CD14-positive monocyte (primary cell): Measurements from ENCODE around the gene ANKRD2. TPM values are rescaled to one million over a fixed set of nuclear protein-coding genes. Genes with fewer than 3 reads are reported as not detected.

Source experiments
- DNase-seq, 3 donors: peaks; one replicate each; pipeline ENCODE4 v3.0.0-alpha.2; 2011 to 2022
- H2AFZ ChIP-seq: 2 replicates; pipeline ENCODE4 v1.6.0; 2012; ENCODE audit warnings: mild to moderate bottlenecking, low read depth, low read length, inconsistent platforms; ENCODE audit not compliant: insufficient read depth, poor library complexity, severe bottlenecking
- H3K27ac ChIP-seq, 2 donors: 1 replicate in 1 of 2; 2 replicates in 1 of 2; pipeline ENCODE4 v1.5.1; 2012 to 2013; ENCODE audit warnings: low read length in 2 of 2, control low read depth in 1 of 2, inconsistent platforms in 1 of 2, low read depth in 1 of 2, mild to moderate bottlenecking in 1 of 2
- H3K27me3 ChIP-seq, 2 donors: one replicate each; pipeline versions ENCODE4 v1.6.0 to v1.6.1; 2011 to 2013; ENCODE audit warnings: low read length in 2 of 2; ENCODE audit not compliant: control insufficient read depth in 2 of 2, insufficient read depth in 2 of 2
- H3K36me3 ChIP-seq, 2 donors: replicated peaks in 1 of 2; 1 replicate in 1 of 2; 2 replicates in 1 of 2; pipeline versions ENCODE4 v1.5.1 to v1.6.1; 2012 to 2013; ENCODE audit warnings: low read length in 2 of 2, control low read depth in 1 of 2, inconsistent platforms in 1 of 2, mild to moderate bottlenecking in 1 of 2; ENCODE audit not compliant: insufficient read depth in 2 of 2, control insufficient read depth in 1 of 2
- H3K4me1 ChIP-seq, 2 donors: 1 replicate in 1 of 2; 2 replicates in 1 of 2; pipeline versions ENCODE4 v1.5.1 to v1.6.1; 2012 to 2013; ENCODE audit warnings: low read length in 2 of 2, control low read depth in 1 of 2, inconsistent platforms in 1 of 2, mild to moderate bottlenecking in 1 of 2, moderate library complexity in 1 of 2; ENCODE audit not compliant: insufficient read depth in 2 of 2, control insufficient read depth in 1 of 2
- H3K4me2 ChIP-seq: replicated peaks from 2 replicates; pipeline ENCODE3; 2012; ENCODE audit warnings: low read length, moderate library complexity, mild to moderate bottlenecking; ENCODE audit not compliant: poor library complexity, severe bottlenecking; ENCODE audit errors: extremely low read depth
- H3K4me3 ChIP-seq, 3 experiments: fragments of 200-600 bp in 1 of 3; sonication (generic) in 1 of 3; replicated peaks in 1 of 3; 1 replicate in 2 of 3; 2 replicates in 1 of 3; pipeline ENCODE4 v1.5.1; 2011 to 2013; ENCODE audit warnings: low read length in 3 of 3, mild to moderate bottlenecking in 3 of 3, control low read depth in 2 of 3, low read depth in 2 of 3, inconsistent platforms in 1 of 3, moderate library complexity in 1 of 3
- H3K79me2 ChIP-seq: 2 replicates; pipeline ENCODE4 v1.6.0; 2012; ENCODE audit warnings: mild to moderate bottlenecking, control low read depth, inconsistent platforms, low read length, moderate library complexity; ENCODE audit not compliant: insufficient read depth
- H3K9ac ChIP-seq: 2 replicates; pipeline ENCODE4 v1.6.0; 2017; ENCODE audit warnings: low read length, mild to moderate bottlenecking; ENCODE audit not compliant: insufficient read depth, poor library complexity, severe bottlenecking
- H3K9me3 ChIP-seq, 2 donors: replicated peaks in 1 of 2; 1 replicate in 1 of 2; 2 replicates in 1 of 2; pipeline versions ENCODE4 v1.5.1 to v1.6.1; 2012 to 2013; ENCODE audit warnings: low read length in 2 of 2, control low read depth in 1 of 2; ENCODE audit not compliant: control insufficient read depth in 1 of 2, insufficient read depth in 1 of 2
- H4K20me1 ChIP-seq: 2 replicates; pipeline ENCODE4 v1.6.0; 2012; ENCODE audit warnings: mild to moderate bottlenecking, low read length, control low read depth, moderate library complexity; ENCODE audit not compliant: insufficient read depth
- H3K27ac Mint-ChIP-seq, 7 donors: one replicate each; pipeline ENCODE4 v1.8.0; 2020; ENCODE audit warnings: mild to moderate bottlenecking in 7 of 7, mixed read lengths in 7 of 7, moderate library complexity in 6 of 7, inconsistent platforms in 2 of 7
- H3K27me3 Mint-ChIP-seq, 3 donors: one replicate each; pipeline ENCODE4 v1.8.0; 2021 to 2022; ENCODE audit warnings: low read depth in 3 of 3, mild to moderate bottlenecking in 3 of 3, mixed read lengths in 3 of 3, moderate library complexity in 3 of 3, inconsistent platforms in 1 of 3
- H3K36me3 Mint-ChIP-seq, 2 donors: one replicate each; pipeline ENCODE4 v1.8.0; 2020; ENCODE audit warnings: mixed read lengths in 2 of 2, inconsistent platforms in 1 of 2, mild to moderate bottlenecking in 1 of 2
- H3K4me1 Mint-ChIP-seq: one replicate; pipeline ENCODE4 v1.8.0; 2020; ENCODE audit warnings: mild to moderate bottlenecking, mixed read lengths
- H3K4me3 Mint-ChIP-seq, 2 donors: one replicate each; pipeline ENCODE4 v1.8.0; 2020; ENCODE audit warnings: mild to moderate bottlenecking in 2 of 2, mixed read lengths in 2 of 2, moderate library complexity in 1 of 2
- H3K9me3 Mint-ChIP-seq, 7 donors: one replicate each; pipeline ENCODE4 v1.8.0; 2020 to 2022; ENCODE audit warnings: mixed read lengths in 7 of 7, mild to moderate bottlenecking in 6 of 7, moderate library complexity in 6 of 7, inconsistent platforms in 2 of 7
- WGBS: methylation state at CpG from one replicate; pipeline ENCODE4 v1.1.5; 2013; ENCODE audit warnings: missing lambda C conversion rate; ENCODE audit not compliant: insufficient coverage; 5-methylcytosine and 5-hydroxymethylcytosine counted together
- intact Hi-C, 2 donors: fragments of 100-400 bp; cut with micrococcal nuclease; formaldehyde crosslinking; loops; one replicate each; pipeline versions ENCODE4 v1.15.0 to v1.15.1; 2023
- polyA plus RNA-seq, 3 donors: library from polyadenylated mRNA; depleted of rRNA in 1 of 3; unstranded in 2 of 3; stranded (reverse) in 1 of 3; fragments of 300-500 nt in 2 of 3; fragments of >200 nt in 1 of 3; fragmentation: Illumina TruSeq in 2 of 3; gene quantifications; 1 replicate in 2 of 3; 2 replicates in 1 of 3; pipeline ENCODE4 v1.2.3, GENCODE V29; 2012 to 2021
- TF ChIP-seq, protein P1 (sequence below): fragments of 200-600 bp; IDR thresholded peaks from one replicate; pipeline ENCODE4 v1.8.0; 2022; ENCODE audit warnings: antibody characterized with exemption, mild to moderate bottlenecking

The ANKRD2 gene
- polyA plus RNA-seq, 3 donors: not detected

- H3K27me3 ChIP-seq: no peaks in the 10 kb centered on the region
- intact Hi-C loops: no loop called here
- H3K4me1 Mint-ChIP-seq: peaks cover 9% of the 10 kb centered on the region
- no peak overlapping the region for H3K27ac Mint-ChIP-seq
- no peak overlapping the region for H3K9ac ChIP-seq
- no peak overlapping the region for H2AFZ ChIP-seq
- no peaks in the 10 kb centered on the region for H4K20me1 ChIP-seq
- peaks cover 6 to 7% of the 10 kb centered on the region in 2 donors for H3K4me1 ChIP-seq
- no peaks in the 10 kb centered on the region for H3K9me3 ChIP-seq
- peaks cover 1 to 9% (median 2%) of the 10 kb centered on the region in 3 donors for H3K27me3 Mint-ChIP-seq
- no peaks in the 10 kb centered on the region for H3K9me3 Mint-ChIP-seq
- no peaks in the 10 kb centered on the region for H3K36me3 ChIP-seq
- no peak overlapping the region for H3K27ac ChIP-seq
- no peak overlapping the region for H3K4me3 Mint-ChIP-seq
- no peak for DNase-seq
- 100% methylated on average over 1 of the region's 3 CpGs for WGBS
- H3K36me3 Mint-ChIP-seq: no peaks in the 10 kb centered on the region
- TF ChIP-seq, protein P1, sequence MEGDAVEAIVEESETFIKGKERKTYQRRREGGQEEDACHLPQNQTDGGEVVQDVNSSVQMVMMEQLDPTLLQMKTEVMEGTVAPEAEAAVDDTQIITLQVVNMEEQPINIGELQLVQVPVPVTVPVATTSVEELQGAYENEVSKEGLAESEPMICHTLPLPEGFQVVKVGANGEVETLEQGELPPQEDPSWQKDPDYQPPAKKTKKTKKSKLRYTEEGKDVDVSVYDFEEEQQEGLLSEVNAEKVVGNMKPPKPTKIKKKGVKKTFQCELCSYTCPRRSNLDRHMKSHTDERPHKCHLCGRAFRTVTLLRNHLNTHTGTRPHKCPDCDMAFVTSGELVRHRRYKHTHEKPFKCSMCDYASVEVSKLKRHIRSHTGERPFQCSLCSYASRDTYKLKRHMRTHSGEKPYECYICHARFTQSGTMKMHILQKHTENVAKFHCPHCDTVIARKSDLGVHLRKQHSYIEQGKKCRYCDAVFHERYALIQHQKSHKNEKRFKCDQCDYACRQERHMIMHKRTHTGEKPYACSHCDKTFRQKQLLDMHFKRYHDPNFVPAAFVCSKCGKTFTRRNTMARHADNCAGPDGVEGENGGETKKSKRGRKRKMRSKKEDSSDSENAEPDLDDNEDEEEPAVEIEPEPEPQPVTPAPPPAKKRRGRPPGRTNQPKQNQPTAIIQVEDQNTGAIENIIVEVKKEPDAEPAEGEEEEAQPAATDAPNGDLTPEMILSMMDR: no peak
- no peak overlapping the region for H3K4me2 ChIP-seq
- no peaks in the 10 kb centered on the region for H3K79me2 ChIP-seq
- H3K4me3 ChIP-seq: no peak overlapping the region
These were observed 55.6 kb downstream of the ANKRD2 start for GRCh38 chr10:97628228-97628627.

DNA sequence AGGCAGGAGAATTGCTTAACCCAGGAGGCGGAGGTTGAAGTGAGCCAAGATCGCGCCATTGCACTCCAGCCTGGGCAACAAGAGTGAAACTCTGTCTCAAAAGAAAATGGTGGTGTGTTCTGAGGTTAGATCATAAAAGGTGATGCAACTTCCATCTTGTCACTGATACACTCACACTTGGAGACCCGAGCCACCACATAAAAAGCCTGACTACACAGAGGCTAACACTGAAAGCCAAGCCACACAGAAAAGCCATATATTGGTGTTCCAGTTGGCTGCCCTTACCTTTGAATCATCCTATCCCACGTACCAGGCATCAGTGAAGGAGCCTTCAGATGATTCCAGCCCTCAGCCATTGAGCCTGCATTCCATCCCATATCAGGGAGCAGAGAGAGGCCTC lies 56.7 kb downstream of the ANKRD2 start:
- H3K4me3 Mint-ChIP-seq: no peak overlapping the region
- peaks cover 15% of the 10 kb centered on the region for H3K4me1 Mint-ChIP-seq
- no peak overlapping the region for H2AFZ ChIP-seq
- 100% methylated on average over 1 of the region's 5 CpGs for WGBS
- H3K27me3 ChIP-seq: no peaks in the 10 kb centered on the region
- TF ChIP-seq, protein P1: no peak
- no peak overlapping the region for H3K4me2 ChIP-seq
- H3K27me3 Mint-ChIP-seq: peaks cover 2 to 7% (median 5%) of the 10 kb centered on the region in 3 donors
- no peak overlapping the region for H3K9ac ChIP-seq
- peaks cover 11 to 12% of the 10 kb centered on the region in 2 donors for H3K4me1 ChIP-seq
- no peaks in the 10 kb centered on the region for H3K79me2 ChIP-seq
- no peak overlapping the region for H3K4me3 ChIP-seq
- intact Hi-C loops: no loop called here
- H3K36me3 Mint-ChIP-seq: no peaks in the 10 kb centered on the region
- H3K9me3 Mint-ChIP-seq: no peaks in the 10 kb centered on the region
- no peak overlapping the region for H3K27ac ChIP-seq
- H4K20me1 ChIP-seq: no peaks in the 10 kb centered on the region
- H3K27ac Mint-ChIP-seq: no peak overlapping the region
- H3K9me3 ChIP-seq: no peaks in the 10 kb centered on the region
- no peaks in the 10 kb centered on the region for H3K36me3 ChIP-seq
- DNase-seq: no peak
